Hepatocyte (in vitro differentiated cells): ENCODE results near the gene PI16.

ENCODE experiments used
- CTCF ChIP-seq: fragments of 200-600 bp; sonication (generic); IDR thresholded peaks from 2 replicates; pipeline ENCODE4 v1.5.1; 2016; ENCODE audit warnings: antibody characterized with exemption, mild to moderate bottlenecking; ENCODE audit not compliant: poor library complexity
- EZH2 ChIP-seq: fragments of 200-600 bp; sonication (generic); IDR thresholded peaks from 2 replicates; pipeline ENCODE4 v1.6.1; 2016; ENCODE audit warnings: antibody characterized with exemption, mild to moderate bottlenecking, borderline replicate concordance

GRCh38 chr6:36980129-36980528, 25.6 kb downstream of the PI16 start:
- TF ChIP-seq CTCF (no peak), EZH2 (no peak)
